Stimulated activated CD4-positive, alpha-beta T cell treated with anti-CD3 and anti-CD28 coated beads, Interleukin-4, amount 100 ng/mL, for 24 hours (primary cell): ENCODE measurements around the gene BTBD2.

Experiments used
- DNase-seq: peaks from one replicate; pipeline ENCODE4 v3.0.0-alpha.2; 2020

Gene BTBD2

DNA sequence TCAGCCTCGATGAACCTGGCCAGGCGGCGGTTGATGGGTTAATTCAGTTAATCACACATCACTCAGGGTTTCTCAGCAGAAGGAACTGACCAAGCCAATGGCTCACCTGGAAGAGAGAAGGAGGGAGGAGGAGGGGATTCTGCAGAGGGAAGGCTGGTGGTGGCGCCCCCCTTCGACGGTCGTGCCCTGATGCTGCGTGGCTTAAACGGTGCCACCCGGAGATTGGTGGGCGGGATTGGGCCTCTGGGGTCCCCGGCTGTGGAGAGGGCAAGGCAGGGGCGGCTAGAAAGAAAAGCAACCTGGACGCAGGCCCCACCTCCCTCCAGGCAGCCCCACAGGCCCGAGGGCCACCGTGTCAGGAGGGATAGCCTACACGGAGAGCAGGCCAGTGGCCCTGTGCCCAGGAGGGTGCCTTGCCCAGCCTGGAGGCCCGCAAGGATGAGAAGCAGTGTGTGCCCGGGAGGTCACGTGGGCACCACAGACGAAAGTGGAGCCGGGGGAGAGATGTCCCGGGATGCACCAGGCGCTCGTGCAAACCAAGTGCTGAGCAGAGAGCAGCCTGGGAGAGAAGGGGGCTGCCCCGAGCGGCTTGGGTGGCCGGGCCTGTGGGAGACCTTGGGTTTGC lies 58.5 kb downstream of the BTBD2 start:
- DNase-seq, result no peak

DNA sequence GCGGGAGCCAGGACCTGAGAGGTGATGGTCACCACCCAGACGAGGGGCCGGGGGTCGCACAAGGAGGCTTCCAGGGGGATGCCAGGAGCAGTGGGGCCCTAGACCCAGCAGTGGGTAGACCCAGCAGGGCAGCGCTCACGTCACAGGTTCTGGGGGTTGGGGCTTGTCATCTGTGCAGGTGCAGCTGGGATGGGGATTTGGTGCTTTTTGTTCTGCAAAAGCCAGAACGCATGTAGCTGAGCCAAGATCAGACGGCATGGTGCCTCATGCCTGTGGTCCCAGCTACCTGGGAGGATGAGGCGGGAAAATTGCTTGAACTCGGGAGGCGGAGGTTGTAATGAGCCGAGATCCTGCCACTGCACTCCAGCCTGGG lies 59.4 kb downstream of the BTBD2 start:
- no peak for DNase-seq

DNA sequence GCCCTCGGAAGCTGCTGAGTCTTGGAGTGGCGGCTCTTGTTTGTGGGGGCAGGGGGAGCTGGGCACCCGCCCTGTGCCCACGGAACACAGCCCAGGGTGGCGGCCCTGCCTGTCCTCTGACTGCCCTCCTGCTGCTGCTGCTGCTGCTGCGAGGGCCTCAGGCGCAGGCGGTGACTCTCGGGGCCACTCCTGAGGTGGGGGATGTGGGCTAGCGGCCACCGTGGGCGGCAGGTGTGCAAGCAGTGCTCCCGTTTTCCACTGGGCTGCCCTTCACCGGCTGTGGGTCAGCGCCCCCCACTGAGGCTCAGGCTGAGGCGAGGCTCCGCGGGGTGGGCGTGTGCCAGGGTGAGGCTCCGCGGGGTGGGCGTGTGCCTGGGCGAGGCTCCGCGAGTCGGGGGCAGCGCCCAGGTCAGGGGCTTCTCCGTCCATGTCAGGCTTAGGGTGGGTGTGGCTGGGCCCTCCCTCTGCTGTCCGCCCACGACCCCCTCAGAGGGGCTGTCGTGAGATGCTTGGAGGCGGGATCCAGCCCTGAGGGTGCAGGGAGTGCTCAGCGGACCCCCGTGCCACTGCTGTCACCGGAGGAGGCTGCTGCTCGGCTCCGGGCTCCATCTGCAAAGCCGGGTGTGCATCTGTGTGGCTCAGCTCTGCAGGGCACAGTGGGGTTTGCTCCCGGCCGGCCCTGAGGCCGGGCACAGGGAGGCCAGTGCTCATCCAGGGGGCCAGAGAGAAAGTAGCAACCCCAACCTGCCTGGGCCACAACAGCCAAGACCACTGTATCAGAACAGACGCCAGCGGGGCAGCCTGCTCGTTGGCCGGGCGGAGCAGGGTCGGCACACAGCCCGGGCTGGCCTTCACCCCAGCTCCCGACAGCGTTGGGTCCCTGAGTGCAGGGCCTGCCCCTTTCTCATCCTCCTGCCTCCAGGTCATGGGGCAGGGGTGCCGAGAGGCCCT lies 60.1 kb downstream of the BTBD2 start:
- no peak for DNase-seq

DNA sequence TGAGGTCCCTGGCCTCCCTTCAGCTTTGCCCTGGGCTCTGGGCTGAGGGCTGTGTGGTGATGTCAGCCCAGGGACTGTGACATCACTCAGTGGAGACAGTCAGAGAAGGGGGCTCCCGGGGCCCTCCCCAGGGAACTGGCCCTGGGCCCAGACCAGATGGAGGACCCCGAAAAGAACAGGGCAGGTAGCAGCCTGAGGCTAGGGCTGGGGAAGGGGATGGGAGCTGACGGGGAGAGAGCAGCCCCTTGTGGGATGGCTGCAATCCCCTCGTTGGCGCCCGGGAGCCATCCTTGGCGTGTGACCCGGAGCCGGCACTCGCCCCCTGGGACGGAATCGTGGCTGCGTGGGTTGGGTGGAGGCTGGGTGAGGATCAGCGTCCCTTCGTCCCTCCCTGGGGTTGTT lies 61.0 kb downstream of the BTBD2 start:
- no peak for DNase-seq

DNA sequence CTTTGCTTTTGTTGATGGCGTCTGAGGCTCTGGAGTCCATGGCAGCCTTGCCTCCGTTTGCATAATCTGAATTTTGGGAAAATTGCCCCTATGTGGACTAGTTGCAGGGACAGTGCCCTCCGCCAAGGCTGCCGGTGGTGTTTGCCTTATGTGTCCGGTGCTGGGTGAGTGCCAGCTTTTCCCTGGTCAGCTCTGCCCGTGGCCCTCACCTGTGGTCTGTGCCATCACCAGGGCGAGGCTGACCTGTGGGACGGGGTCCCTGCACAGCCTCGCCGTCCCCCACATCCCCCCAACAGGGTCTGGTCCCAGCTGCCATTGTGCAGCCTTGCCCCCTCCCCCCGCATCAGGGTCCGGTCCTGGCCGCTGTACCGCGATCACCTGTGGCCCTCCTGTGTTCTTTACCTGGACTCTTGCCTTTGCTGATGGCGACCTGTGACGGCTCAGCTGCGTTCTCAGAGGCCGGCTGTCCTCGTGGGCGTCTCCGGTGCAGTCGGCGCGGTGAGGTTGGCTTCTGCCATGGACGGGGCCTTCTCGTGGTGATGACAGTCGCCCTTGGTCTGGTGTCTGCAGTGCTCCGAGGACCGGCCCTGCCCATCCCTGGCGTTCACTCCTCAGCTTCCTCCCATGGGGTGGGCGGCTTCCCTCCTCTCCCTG lies 61.9 kb downstream of the BTBD2 start:
- no peak for DNase-seq

DNA sequence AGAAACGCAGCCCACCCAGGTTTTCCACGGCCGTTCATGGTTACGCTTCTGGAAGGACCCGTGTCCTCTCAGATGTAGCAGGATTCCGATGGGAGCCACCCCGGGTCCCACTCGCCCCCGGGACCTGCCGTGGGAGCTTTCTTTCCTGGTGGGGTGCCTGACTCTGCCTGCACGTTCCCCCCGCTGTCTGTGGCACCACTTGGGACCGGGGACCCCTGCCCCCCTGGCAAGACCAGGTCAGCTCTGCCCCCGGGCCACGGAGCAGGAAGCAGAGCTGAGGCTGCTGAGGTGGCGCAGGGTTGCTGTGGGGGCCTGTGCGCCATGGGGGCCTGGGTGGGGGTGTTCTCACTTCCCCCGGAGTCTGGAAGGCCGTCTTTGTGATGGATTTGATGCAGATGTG lies 62.5 kb downstream of the BTBD2 start:
- DNase-seq, result no peak

DNA sequence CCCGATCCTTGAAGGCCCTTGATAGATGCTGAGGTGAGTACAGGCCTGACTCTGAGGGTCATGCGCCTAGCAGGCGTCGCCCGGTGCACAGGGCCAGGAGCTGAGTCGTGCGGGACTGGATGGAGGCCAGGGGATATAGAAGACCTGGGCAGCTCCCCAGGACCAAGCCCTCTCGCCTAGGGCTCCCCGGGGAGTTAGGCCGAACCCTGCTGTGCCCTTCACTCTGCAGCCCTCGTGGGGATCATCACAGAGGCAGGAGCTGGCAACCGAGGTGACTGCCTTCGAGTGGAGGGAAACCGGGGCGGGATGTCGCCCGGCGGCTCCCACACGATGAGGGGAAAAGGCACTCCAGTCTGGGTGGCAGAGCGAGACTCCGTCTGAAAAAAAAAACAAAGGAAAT lies 62.9 kb downstream of the BTBD2 start:
- DNase-seq, result no peak

DNA sequence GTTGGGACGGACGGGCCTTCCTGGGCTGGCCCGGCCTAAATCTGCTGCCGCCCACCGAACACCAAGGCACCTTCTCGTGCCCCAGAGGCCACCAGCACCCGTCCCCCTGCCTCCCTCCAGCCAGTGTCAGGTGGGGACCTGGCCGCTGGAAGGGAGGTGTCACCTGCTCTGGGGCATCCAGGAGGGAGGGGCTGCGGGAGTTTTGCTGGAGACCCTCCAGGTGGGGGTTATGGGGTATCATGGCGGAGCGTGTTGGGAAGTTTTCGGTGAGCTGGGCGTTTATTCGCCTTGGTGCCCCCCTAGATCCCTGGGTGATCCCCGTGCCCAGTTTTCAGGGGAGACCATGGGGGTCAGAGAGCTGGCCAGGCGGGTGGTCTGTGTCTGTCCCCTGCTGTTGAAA lies 64.9 kb downstream of the BTBD2 start:
- DNase-seq, result no peak

DNA sequence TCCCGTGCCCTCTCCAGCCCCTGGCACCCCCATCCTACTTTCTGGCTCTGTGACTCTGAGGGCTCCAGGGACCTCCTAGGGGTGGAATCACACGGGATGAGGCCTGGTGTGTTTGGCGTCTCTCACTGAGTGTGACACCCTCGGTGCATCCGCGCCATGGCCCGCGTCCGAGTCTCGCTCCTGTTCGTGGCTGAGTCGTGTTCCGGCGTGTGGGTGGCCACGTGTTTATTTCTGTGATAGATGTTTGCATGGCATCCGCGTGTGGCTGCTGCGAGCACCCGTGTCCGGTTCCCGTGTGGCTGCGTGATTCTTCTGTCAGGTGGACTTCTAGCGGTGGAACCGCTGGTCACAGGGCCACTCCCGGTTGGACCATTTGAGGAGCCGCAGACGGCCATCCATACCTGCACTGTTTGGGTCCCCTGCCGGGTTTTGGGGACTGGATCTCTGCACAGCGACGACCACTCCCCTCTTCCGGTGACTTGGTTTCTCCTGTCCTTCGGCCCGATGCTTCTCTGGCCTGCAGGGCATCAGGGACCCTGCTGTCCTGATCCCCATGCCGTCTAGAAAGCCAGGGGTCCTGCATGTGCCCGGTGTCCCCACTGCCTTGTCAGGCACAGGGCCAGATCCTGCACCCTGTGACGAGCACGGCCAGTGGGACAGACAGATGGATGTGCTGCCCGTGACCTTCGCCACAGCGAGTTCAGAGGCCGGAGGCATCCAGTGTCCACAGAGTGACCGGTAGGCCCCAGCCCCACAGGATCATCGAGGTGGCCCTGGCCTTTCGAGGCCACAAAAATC lies 66.0 kb downstream of the BTBD2 start:
- no peak for DNase-seq

DNA sequence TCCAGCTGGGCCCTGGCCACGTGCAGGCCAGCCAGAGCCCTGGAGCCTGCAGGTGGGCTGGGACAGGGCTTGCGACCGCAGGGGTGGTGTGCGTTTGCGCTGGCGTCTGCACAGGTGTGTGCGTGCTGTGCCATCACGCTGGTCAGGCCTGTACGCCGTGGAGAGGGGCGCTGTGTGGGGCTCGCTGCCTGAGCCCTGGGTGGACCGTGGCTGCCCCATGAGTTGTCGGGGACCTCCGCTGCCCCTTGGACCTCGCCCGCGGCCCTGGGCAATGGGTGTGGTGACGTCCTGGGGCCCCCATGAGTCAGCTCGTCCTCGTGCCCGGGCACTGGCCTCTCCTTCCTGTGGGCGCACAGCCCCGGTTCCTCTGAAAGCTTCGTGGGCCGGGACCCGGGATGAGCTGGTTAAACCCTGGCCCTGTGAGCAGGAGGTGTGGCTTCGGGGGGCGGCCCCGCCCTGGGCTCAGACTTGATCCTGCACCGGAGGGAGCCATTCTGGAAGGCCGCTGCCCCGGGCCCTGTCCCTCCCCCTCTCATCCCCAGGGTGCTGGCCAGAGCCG lies 67.8 kb downstream of the BTBD2 start:
- DNase-seq, result no peak

DNA sequence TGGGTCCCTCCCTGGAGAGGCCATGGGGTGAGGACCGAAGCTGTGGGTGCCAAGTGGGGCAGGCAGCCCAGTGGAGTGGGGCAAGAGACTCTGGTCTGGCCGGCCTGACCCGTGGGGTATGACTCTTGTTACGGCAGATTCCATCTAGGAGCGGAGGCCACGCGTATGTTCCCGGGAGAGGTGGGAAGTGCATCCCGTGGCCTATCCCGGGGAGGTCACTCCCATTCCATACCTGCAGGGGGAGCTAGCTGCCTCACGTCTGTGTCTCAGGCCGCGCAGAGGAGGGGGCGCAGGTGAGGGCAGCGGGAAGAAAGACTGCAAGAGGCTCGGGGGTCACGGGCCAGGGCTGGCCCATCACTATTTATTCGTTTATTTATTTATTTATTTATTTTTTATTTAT lies 69.6 kb downstream of the BTBD2 start:
- DNase-seq, result peak; percentile 32

DNA sequence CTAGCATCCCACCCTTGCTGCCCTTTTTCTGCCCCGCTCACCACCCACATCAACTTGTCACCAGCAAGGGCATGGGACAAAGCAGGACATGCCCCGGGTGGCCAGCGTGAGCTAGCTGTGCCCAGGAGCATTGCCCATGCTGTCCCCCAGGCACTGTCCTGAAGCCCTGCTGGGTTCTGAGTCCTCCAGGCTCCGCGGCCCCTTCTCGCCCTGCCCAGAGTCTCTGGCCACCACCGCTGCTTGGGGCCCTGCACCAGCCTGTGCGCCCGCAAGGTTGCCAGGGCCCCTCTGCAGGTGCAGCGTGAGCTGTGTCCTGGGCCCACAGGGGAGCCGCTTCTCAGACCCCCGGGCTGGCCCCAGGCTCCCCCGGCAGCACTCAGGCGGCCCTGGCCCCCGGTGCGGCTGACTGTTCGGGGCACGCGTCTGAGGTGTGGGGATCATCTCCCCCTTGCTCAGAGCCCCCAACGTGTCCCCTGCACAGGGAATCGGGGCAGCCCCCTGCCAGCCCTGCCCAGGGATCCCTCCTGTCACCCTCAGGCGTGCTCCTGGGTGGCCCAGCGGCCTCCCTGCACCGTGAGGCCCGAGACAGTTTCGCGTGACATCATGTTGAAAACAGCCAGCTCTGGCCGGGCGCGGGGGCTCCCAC lies 70.5 kb downstream of the BTBD2 start:
- DNase-seq, result no peak

DNA sequence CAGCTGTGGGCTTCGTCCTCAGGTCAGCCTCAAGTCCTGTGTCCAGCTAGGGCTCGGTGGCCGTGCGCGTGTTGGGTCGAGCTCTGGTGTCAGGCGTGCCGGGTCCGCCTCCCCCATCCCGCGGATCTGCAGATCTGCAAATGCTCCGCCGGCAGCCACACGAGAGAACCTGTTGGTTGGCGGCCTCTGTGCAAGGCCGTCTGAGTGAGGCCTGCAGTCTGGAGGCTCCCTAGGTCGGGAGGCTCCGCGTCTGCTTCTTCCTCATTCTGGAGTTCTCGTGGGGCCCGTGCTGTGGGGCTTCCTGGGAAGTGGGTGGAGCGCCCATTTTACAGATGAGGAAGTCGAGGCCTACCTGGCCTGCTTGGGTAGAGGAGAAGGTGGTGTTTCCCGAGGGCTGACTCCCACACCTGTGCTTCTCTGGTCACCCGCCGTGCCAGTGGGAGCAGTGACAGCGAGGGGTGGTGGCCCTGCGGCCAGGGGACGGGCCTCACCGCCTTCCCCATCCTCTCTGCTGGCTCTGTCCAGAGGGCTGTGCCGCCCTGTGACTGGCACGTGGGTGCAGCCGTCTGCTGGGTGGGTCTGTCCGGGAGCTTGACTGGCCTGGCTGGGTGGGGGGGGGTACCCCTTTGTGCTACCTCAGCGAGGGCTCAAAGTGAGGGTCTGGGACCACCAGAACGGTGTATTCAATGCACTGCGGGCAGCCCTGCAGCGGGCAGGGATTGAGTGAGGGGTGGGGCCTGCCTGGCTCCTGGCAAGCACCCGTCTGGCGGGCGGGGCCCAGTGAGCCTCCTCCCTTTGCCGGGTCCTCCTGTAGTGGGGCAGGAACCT lies 71.2 kb downstream of the BTBD2 start:
- no peak for DNase-seq

DNA sequence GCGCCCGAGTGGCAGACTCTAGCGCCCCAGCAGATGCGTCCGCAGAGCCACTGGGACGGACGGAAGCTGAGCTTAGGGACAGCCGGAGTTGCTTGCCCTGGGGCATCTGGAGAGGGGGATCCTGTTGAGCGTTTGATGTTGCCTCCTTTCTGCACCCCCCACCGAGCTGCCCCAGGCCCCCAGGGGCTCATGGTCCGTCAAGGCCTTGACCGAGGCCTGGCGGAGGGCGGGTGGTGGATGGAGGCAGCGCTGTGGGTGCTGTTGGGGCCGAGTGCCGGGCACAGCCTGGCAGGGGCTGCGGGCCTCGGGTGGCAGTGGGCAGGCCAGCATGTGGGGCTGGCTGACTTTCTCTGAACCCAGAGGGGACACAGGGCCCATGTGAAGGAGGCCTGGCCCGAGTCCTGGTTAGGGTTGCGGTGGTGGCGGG lies 71.8 kb downstream of the BTBD2 start:
- DNase-seq, result no peak

DNA sequence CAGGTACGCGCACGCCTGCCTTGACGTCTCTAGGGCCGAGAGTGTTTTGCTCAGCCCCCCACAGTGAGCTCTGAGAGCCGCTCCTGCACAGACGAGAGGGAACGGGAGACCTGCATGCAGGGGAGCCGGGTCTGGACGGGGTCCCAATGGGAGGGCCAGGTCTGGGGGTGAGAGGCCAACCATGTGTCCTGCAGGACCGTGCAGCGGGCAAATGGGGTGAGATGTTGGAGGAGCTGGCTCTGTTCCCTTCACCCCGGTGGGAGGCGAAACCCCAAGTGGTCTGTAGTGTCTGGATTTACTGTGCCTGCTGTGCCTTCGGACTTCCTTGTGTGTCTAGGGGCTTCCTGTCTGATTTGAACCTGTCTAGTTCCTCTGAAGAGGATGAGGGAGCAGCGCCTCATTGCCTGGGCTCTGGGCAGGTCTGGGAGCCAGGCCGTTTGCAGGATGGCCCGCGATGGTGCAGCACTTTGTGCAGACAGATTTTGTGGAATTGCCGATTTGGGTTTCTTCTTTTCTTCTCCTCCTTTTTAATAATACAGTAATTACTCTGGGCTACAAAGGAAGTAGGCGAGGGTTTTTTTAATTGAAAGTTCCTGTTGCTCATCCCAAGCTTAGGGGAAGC lies 72.5 kb downstream of the BTBD2 start:
- DNase-seq, result no peak

DNA sequence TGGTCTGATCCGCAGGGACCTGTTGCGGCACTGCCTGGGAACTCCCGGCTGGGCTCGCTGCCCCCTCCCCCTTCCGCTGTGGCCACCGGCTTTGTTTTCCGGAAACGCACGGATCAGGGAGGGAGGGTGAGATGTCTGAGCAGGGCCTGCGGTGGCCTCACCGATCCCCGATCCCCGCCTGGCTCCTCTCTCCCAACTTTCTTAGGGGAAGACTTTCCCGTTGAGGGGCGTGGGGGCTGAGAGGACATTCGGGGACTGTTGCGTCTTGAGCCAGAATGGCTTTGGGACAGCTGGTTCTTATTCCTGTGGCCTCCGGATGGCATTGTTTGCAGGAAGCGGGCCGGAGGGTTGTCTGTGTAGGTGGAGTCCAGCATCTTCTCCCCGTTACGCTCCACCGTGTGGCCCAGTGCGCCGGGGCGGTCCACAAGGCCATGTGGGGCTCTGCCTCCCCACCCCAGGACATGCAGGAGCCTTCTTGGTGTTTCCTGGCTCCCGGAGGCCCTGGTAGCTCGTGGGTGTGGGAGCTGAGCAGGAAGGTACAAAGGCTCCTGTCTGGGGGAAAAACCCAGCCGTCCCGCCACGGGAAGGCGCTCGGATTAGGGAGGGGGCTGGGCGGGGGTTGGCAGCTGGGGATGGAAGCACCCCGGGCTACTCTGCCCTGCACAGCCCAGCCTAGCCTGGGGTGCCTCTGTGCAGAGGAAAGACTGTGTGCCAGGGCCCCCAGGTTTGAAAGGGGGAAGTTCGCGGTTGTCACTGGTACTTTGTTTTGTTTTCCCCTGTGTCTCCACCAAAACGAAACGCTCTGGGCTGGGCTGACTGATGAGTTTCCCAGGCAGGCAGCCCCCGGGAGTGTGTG lies 73.2 kb downstream of the BTBD2 start:
- DNase-seq, result peak; percentile 72

DNA sequence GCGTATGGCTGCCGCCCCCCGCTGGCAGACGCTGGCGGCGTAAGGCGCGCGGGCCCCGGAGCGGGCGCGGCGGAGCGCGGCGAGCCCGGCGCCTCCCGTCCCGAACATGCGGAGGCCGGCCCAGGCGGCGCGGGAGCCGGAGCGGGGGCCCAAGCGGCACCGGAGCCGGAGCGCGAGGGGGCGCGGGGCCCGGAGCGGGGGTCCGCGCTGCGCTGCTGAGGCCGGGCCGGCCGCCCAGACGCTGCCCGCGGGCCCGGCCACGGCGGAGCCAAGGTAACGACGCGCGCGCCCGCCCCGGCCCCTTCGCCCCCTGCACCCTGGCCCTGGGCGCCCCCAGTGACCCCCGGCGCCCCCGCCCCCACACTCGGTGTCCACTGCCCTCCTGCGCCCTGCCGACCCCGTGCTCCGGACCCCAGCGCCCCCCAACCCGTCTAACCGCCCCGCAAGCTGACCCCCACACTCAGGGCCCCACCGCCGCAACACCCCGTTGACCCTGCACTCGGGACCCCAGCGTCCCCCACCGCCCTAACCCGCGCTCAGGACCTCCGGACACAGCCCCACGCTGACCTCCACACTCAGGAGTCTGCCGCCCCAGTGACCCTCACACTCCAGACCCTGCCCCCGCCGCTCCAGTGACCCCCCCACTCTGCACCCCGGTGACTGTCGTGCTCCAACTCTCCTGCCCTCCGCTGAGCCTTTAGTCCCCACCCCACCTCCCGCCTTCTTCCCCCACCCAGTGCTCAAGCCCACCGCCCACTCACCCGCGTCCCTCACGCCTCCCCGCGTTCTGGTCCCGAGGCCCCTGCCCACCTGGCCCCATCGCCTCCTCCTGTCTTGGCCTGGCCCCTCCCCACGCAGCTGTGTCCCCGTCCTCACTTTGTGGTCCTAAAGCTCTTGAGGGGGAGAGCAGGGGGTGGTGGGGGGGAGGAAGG lies 74.1 kb downstream of the BTBD2 start, which contains the start of gene CSNK1G2:
CSNK1G2 (plus strand) TSS at position 27 of the 932 bp plus-strand sequence. CDS start 28,601 bp downstream, outside the sequence.
- no peak for DNase-seq

DNA sequence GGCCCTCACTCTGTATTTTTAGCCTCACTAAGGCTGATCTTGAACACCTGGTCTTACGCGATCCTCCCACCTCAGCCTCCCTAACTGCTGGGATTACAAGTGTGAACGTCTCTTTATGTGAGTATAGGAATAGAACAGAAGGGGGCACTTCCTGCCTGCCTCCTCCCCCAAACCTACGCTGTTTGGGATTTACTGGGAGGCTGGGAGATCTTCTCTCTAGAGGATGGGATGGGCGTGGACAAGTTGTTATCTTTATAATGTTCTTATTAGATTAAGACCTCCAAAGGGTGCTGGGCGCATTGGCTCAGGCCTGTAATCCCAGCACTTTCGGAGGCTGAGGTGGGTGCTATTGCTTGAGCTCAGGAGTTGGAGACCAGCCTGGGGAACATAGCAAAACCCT lies 77.4 kb downstream of the BTBD2 start:
- no peak for DNase-seq
